Measurements from ENCODE around the gene IFFO2. TPM values are rescaled to one million over a fixed set of nuclear protein-coding genes. Genes with fewer than 3 reads are reported as not detected.

Gene IFFO2
- total and polyA plus RNA-seq, 2 experiments from 2014 or later, result 0.71 to 7.5 TPM

DNA sequence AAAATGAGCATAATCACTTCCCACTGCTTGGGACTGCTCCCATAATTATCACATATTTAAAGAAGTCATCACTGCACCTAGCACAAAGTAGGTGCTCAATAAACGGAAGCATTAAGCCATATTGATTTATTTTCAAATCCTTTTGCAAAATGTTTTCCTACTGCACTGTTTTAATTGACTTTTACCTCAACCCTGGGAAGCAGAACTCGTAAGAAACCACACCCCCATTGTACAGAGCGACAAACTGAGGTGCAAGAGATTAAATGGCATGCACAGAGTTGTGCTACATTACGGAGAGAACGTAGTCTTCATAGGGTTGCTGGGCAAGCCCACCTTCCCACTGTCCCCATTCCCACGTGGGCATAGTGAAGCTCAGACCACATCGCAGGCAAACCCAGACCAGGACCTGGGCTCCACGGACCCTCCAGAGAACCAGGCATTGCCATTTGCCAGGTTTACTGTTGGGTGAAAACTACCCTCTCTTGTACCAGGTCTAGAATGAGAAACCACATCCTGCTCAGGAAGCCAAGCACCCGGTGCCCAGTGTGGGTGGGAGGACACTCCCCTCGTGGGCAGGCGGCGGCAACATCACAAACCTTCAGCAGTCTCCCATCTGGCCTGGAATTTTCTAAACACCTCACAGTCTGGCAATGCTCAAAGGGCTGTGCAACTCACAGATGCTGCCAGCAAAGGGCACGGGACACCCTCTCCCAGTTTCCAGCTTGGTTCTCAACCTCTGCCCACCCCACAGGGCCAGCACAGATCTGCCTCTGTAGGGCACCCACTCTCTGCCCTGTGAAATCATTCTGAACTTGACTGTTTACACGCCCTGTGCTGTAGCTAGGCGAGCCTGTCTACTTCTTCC, 8.2 kb downstream of the IFFO2 start:
- H3K9me3 Mint-ChIP-seq, result peaks cover 3% of the 10 kb centered on the region; the same call in 2 of the 3 replicates
- peaks cover 38% of the 10 kb centered on the region for H3K4me1 Mint-ChIP-seq
- H3F3A ChIP-seq (replicated peaks; ENCODE audit: low read depth), result no peaks in the 10 kb centered on the region
- no peaks in the 10 kb centered on the region for H3K36me3 ChIP-seq (ENCODE audit: insufficient read depth)
- H3K4me2 ChIP-seq, result no peak overlapping the region
- no peak overlapping the region; the same call in 2 of the 3 replicates for H3K4me3 Mint-ChIP-seq
- peak overlapping the region; percentile 94; the same call in 1 of the 2 replicates for H3K27ac Mint-ChIP-seq
- H3K4me1 ChIP-seq (ENCODE audit: insufficient read depth), result peaks cover 30% of the 10 kb centered on the region
- H3K27me3 Mint-ChIP-seq (ENCODE audit: insufficient read depth, low read depth, poor library complexity), result peaks cover 21% of the 10 kb centered on the region
- no peaks in the 10 kb centered on the region; the same call in 2 of the 3 replicates for H3K36me3 Mint-ChIP-seq (ENCODE audit: low read depth)
- no peak overlapping the region for H2AFZ ChIP-seq
- ATAC-seq (no peak), DNase-seq (ENCODE audit: low spot score) (no peak)
- H3K27me3 ChIP-seq (ENCODE audit: insufficient read depth), result no peaks in the 10 kb centered on the region
- no peaks in the 10 kb centered on the region for H3K9me2 ChIP-seq (ENCODE audit: insufficient read depth)
- H3K79me2 ChIP-seq (replicated peaks; ENCODE audit: insufficient read depth), result no peaks in the 10 kb centered on the region; the same call in 1 of the 2 replicates
- TF ChIP-seq CREB1 (CRISPR knock-in tag; IDR thresholded peaks at IDR 0.05; ENCODE audit: low read depth), result no peak
- no peak for TF ChIP-seq JUNB (IDR thresholded peaks at IDR 0.05; ENCODE audit: unreplicated experiment)
- no peak for TF ChIP-seq POLR2AphosphoS5 (IDR thresholded peaks at IDR 0.05; ENCODE audit: low read depth)
- TF ChIP-seq, protein P1, sequence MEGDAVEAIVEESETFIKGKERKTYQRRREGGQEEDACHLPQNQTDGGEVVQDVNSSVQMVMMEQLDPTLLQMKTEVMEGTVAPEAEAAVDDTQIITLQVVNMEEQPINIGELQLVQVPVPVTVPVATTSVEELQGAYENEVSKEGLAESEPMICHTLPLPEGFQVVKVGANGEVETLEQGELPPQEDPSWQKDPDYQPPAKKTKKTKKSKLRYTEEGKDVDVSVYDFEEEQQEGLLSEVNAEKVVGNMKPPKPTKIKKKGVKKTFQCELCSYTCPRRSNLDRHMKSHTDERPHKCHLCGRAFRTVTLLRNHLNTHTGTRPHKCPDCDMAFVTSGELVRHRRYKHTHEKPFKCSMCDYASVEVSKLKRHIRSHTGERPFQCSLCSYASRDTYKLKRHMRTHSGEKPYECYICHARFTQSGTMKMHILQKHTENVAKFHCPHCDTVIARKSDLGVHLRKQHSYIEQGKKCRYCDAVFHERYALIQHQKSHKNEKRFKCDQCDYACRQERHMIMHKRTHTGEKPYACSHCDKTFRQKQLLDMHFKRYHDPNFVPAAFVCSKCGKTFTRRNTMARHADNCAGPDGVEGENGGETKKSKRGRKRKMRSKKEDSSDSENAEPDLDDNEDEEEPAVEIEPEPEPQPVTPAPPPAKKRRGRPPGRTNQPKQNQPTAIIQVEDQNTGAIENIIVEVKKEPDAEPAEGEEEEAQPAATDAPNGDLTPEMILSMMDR (conservative IDR thresholded peaks at IDR 0.05; ENCODE audit: low read depth in 2 of 2), result no peak
- TF ChIP-seq, protein P2, sequence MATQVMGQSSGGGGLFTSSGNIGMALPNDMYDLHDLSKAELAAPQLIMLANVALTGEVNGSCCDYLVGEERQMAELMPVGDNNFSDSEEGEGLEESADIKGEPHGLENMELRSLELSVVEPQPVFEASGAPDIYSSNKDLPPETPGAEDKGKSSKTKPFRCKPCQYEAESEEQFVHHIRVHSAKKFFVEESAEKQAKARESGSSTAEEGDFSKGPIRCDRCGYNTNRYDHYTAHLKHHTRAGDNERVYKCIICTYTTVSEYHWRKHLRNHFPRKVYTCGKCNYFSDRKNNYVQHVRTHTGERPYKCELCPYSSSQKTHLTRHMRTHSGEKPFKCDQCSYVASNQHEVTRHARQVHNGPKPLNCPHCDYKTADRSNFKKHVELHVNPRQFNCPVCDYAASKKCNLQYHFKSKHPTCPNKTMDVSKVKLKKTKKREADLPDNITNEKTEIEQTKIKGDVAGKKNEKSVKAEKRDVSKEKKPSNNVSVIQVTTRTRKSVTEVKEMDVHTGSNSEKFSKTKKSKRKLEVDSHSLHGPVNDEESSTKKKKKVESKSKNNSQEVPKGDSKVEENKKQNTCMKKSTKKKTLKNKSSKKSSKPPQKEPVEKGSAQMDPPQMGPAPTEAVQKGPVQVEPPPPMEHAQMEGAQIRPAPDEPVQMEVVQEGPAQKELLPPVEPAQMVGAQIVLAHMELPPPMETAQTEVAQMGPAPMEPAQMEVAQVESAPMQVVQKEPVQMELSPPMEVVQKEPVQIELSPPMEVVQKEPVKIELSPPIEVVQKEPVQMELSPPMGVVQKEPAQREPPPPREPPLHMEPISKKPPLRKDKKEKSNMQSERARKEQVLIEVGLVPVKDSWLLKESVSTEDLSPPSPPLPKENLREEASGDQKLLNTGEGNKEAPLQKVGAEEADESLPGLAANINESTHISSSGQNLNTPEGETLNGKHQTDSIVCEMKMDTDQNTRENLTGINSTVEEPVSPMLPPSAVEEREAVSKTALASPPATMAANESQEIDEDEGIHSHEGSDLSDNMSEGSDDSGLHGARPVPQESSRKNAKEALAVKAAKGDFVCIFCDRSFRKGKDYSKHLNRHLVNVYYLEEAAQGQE (IDR thresholded peaks at IDR 0.05; ENCODE audit: unreplicated experiment), result no peak
- TF ChIP-seq EZH2phosphoT487 (IDR thresholded peaks at IDR 0.05; ENCODE audit: unreplicated experiment), result no peak
- TF ChIP-seq NANOG (IDR thresholded peaks at IDR 0.05; ENCODE audit: borderline replicate concordance), result no peak
- no peak overlapping the region for H3K4me3 ChIP-seq
- no peak overlapping the region for H3K27ac ChIP-seq (ENCODE audit: low read depth)
- H4K20me1 ChIP-seq (replicated peaks; ENCODE audit: insufficient read depth), result peaks cover 8% of the 10 kb centered on the region; the same call in 1 of the 2 replicates

DNA sequence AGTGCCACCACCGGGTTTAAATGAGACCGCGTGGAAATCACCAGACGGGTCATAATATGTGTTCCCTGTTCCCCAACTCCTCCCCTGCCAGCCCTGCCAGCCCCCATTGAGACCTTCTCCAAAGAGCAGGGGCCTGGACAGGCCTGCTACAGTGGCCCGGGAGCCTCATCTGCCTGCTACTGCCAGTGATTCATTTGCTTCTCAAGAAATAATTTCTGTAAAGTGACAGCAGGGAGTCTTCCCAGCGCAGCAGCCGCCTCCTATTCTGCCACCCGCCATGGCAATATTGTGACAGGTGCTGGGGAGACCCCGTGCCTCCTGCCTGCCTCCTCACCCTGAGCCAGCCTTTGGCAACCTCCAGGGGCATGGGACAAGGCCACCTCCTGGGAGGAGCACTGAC, 8.9 kb downstream of the IFFO2 start:
- H3K4me1 ChIP-seq (ENCODE audit: insufficient read depth), result peaks cover 30% of the 10 kb centered on the region
- H3K36me3 Mint-ChIP-seq (ENCODE audit: low read depth), result no peaks in the 10 kb centered on the region; the same call in 2 of the 3 replicates
- DNase-seq (ENCODE audit: low spot score), result no peak
- H3F3A ChIP-seq (replicated peaks; ENCODE audit: low read depth), result no peaks in the 10 kb centered on the region
- H3K9me3 Mint-ChIP-seq, result peaks cover 3% of the 10 kb centered on the region; the same call in 2 of the 3 replicates
- no peak overlapping the region for H3K4me3 ChIP-seq
- H3K4me3 Mint-ChIP-seq, result no peak overlapping the region
- peaks cover 21% of the 10 kb centered on the region for H3K27me3 Mint-ChIP-seq (ENCODE audit: insufficient read depth, low read depth, poor library complexity)
- no peak overlapping the region for H3K27ac ChIP-seq (ENCODE audit: low read depth)
- no peak overlapping the region for H2AFZ ChIP-seq
- no peak overlapping the region for H3K4me2 ChIP-seq
- H3K79me2 ChIP-seq (replicated peaks; ENCODE audit: insufficient read depth), result no peaks in the 10 kb centered on the region; the same call in 1 of the 2 replicates
- ATAC-seq, result no peak
- H3K9me2 ChIP-seq (ENCODE audit: insufficient read depth), result no peaks in the 10 kb centered on the region
- H3K27ac Mint-ChIP-seq, result no peak overlapping the region
- peaks cover 38% of the 10 kb centered on the region for H3K4me1 Mint-ChIP-seq
- 0 out of 2 replicates have a peak, but pooled peaks cover 5% of the 10 kb centered on the region for H4K20me1 ChIP-seq (replicated peaks; ENCODE audit: insufficient read depth)
- H3K27me3 ChIP-seq (ENCODE audit: insufficient read depth), result no peaks in the 10 kb centered on the region
- H3K36me3 ChIP-seq (ENCODE audit: insufficient read depth), result no peaks in the 10 kb centered on the region
- no peak for TF ChIP-seq NANOG (IDR thresholded peaks at IDR 0.05; ENCODE audit: borderline replicate concordance)
- TF ChIP-seq, protein P1 (conservative IDR thresholded peaks at IDR 0.05; ENCODE audit: low read depth in 2 of 2), result no peak
